IPS-18a (cell line): ENCODE data around the gene PRPF8.
A peak's percentile ranks its signal among the peaks of the same experiment; 100 is the strongest.
"Not testable (repeated sequence)": the region's sequence is repeated elsewhere in the genome, so short reads cannot be mapped to it uniquely, and the experiment has no call there.

Experiments
- H3K27ac ChIP-seq: one replicate; pipeline ENCODE4 v1.5.1; 2013; ENCODE audit warnings: low read length
- H3K27me3 ChIP-seq: one replicate; pipeline ENCODE4 v1.6.1; 2013; ENCODE audit warnings: mild to moderate bottlenecking, low read length; ENCODE audit not compliant: control insufficient read depth, insufficient read depth
- H3K36me3 ChIP-seq: one replicate; pipeline ENCODE4 v1.6.1; 2013; ENCODE audit warnings: low read depth, low read length; ENCODE audit not compliant: control insufficient read depth
- H3K4me1 ChIP-seq: one replicate; pipeline ENCODE4 v1.6.1; 2013; ENCODE audit warnings: low read depth, low read length; ENCODE audit not compliant: control insufficient read depth
- H3K4me3 ChIP-seq: one replicate; pipeline ENCODE4 v1.5.1; 2013; ENCODE audit warnings: low read length
- H3K9ac ChIP-seq: one replicate; pipeline ENCODE4 v1.6.1; 2013; ENCODE audit warnings: mild to moderate bottlenecking, low read length, moderate library complexity
- H3K9me3 ChIP-seq: one replicate; pipeline ENCODE4 v1.6.1; 2013; ENCODE audit warnings: low read depth, low read length; ENCODE audit not compliant: control insufficient read depth

Gene PRPF8

DNA sequence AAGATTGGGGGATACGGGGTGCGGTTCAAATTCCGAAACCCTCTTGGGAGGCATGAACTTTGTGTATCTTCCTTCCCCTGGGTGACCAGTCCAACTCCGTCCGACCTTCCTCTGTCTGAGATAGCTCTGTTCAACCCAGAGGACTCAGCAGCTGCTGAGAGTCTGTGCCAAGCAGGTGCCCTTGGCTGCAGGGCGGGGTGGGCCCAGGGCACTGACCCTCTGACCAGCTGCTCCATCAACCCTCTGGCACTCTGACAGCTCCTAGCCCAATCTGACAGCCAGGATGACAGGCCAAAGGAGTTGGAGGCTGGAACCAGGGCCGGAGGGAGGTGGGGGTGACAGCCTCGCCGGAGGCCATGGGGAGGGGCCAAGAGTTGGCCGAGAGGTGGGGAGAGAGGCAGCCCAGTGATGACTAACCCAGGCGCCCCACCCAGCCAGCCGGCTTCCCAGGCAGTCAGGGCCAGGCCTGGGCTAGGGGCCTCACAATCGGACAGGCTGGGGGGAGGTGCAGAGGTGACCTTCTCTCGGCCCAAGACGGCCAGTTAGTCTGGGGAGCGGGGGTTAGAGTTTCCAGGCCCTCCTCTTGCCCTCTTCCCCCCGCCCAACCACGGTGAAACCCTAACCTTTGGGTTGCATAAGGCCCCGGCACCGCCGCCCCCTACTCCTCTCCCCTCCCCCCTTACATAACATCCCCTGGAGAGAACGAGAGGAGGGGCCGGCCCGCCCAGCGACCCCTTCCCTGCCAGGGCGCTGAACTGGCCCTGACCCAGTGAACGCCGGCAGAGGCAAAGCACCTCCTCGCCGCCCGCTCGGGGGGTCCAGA lies 30.5 kb upstream of the PRPF8 start:
- peaks cover 10% of the 10 kb centered on the region for H3K4me1 ChIP-seq
- peaks cover 15% of the 10 kb centered on the region for H3K27me3 ChIP-seq
- H3K27ac ChIP-seq: no peak overlapping the region
- peak overlapping the region; percentile 27 for H3K9ac ChIP-seq
- H3K4me3 ChIP-seq: peak overlapping the region; percentile 58
- no peaks in the 10 kb centered on the region for H3K36me3 ChIP-seq
- no peaks in the 10 kb centered on the region for H3K9me3 ChIP-seq

- Histone ChIP-seq H3K9me3 (no peaks in the 10 kb centered on the region), H3K27ac (no peak overlapping the region), H3K36me3 (no peaks in the 10 kb centered on the region), H3K4me1 (peaks cover 10% of the 10 kb centered on the region), H3K9ac (peak overlapping the region; percentile 63), H3K27me3 (peaks cover 17% of the 10 kb centered on the region), H3K4me3 (peak overlapping the region; percentile 58)
Observed at GRCh38 chr17:1714427-1714979, 29.8 kb upstream of the PRPF8 start.

- Histone ChIP-seq H3K27ac (no peak overlapping the region), H3K9me3 (no peaks in the 10 kb centered on the region), H3K4me3 (peak overlapping the region; percentile 58), H3K27me3 (peaks cover 23% of the 10 kb centered on the region), H3K36me3 (no peaks in the 10 kb centered on the region), H3K9ac (peak overlapping the region; percentile 63), H3K4me1 (peaks cover 10% of the 10 kb centered on the region)
Observed at GRCh38 chr17:1713878-1714426, 29.3 kb upstream of the PRPF8 start.

- Histone ChIP-seq H3K27me3 (peaks cover 25% of the 10 kb centered on the region), H3K4me1 (peaks cover 10% of the 10 kb centered on the region), H3K27ac (no peak overlapping the region), H3K4me3 (no peak overlapping the region), H3K9ac (no peak overlapping the region), H3K9me3 (no peaks in the 10 kb centered on the region), H3K36me3 (no peaks in the 10 kb centered on the region)
Observed at GRCh38 chr17:1713160-1713877, 28.7 kb upstream of the PRPF8 start.

DNA sequence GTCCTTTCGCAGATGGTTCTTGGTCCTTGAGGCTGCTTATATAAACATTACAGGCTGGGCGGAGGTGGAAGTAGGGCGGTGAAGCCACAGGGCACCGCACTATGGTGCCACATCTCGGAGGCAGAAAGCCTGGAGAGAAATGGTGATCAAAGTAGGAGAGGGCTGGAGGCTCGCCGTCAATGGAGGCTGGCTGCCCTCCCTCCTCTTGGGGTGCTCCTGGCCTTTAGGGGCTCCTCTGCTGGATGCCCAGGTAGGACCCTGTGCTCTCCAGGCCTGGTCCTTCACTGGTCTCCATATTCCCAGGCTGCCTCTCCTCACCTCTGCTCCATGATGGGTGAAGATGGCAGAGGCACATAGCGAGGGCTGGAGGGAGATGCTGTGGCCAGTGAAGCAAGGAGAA lies 27.6 kb upstream of the PRPF8 start:
- Histone ChIP-seq H3K9ac (no peak overlapping the region), H3K4me3 (no peak overlapping the region), H3K27me3 (peaks cover 25% of the 10 kb centered on the region), H3K36me3 (no peaks in the 10 kb centered on the region), H3K9me3 (no peaks in the 10 kb centered on the region), H3K27ac (no peak overlapping the region), H3K4me1 (peaks cover 10% of the 10 kb centered on the region)

- Histone ChIP-seq H3K4me1 (peaks cover 10% of the 10 kb centered on the region), H3K4me3 (no peak overlapping the region), H3K27me3 (peaks cover 25% of the 10 kb centered on the region), H3K9ac (no peak overlapping the region), H3K27ac (no peak overlapping the region), H3K36me3 (no peaks in the 10 kb centered on the region), H3K9me3 (no peaks in the 10 kb centered on the region)
Observed at GRCh38 chr17:1711804-1712203, 27.1 kb upstream of the PRPF8 start.

GRCh38 chr17:1710807-1711553 lies 26.3 kb upstream of the PRPF8 start:
- Histone ChIP-seq H3K9ac (peak overlapping the region; percentile 10), H3K9me3 (no peaks in the 10 kb centered on the region), H3K4me1 (peaks cover 10% of the 10 kb centered on the region), H3K36me3 (no peaks in the 10 kb centered on the region), H3K4me3 (peak overlapping the region; percentile 60), H3K27ac (no peak overlapping the region), H3K27me3 (peaks cover 25% of the 10 kb centered on the region)

DNA sequence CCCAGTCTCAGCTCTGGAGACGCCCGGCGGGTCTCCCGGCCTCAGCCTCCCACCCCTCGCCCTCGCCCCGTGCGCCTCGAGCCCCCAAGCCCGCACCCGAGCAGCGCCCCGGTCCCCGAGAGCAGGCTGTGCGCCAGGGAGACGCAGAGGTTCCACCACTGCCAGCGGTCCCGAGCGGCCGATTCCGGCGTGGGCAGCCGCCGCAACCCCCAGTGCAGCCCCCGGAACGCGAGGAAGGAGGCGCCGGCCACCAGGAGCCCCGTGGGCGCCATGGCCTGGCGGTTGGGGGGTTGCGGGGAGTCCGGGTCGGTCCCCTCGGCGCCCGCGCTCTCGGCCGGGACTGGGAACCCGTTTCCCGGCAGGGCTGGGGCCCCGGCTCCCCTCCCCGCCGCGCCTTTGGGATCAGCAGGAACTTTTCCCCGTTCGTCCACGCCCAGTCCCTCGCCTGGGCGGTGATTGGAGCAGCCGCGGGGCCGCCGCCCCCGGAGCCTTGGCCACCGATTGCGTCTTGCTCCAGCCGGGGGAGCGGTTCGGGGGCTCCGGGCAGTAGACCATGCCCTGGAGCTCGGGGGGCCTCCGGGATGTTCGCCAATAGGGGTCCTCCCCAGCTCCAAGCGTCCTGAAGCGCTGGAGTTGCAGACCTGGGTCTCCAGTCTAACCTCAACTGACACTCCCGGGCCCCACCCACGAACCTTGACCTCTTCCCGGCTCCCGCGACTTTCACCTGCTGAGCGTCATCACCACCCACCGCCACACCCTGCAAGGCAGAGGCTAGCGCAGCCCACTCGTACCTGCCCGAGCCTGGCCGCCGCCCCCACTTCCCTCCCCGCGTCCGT lies 25.5 kb upstream of the PRPF8 start, which contains the start of gene TLCD2:
TLCD2 (minus strand) TSS at position 407 of the 836 bp plus-strand sequence; CDS start at position 272, 135 bp downstream.
- Histone ChIP-seq H3K4me1 (peaks cover 9% of the 10 kb centered on the region), H3K27ac (no peak within 1 kb of the TSS), H3K9me3 (no peaks in the 10 kb centered on the region), H3K4me3 (peak within 1 kb of the TSS; percentile 60), H3K9ac (peak within 1 kb of the TSS; percentile 10), H3K27me3 (peaks cover 25% of the 10 kb centered on the region), H3K36me3 (no peaks in the 10 kb centered on the region)

GRCh38 chr17:1709403-1709951 lies 24.8 kb upstream of the PRPF8 start:
- H3K4me3 ChIP-seq: peak overlapping the region; percentile 60
- H3K27ac ChIP-seq: no peak overlapping the region
- H3K4me1 ChIP-seq: peaks cover 4% of the 10 kb centered on the region
- H3K9ac ChIP-seq: no peak overlapping the region
- H3K27me3 ChIP-seq: peaks cover 25% of the 10 kb centered on the region
- no peaks in the 10 kb centered on the region for H3K9me3 ChIP-seq
- no peaks in the 10 kb centered on the region for H3K36me3 ChIP-seq

GRCh38 chr17:1708791-1709346 lies 24.2 kb upstream of the PRPF8 start:
- not testable (repeated sequence) for H3K9ac ChIP-seq, H3K4me3 ChIP-seq, H3K9me3 ChIP-seq, H3K27ac ChIP-seq, H3K4me1 ChIP-seq, H3K36me3 ChIP-seq
- peaks cover 25% of the 10 kb centered on the region for H3K27me3 ChIP-seq
